GM12872 (cell line): ENCODE results near the gene PDE12.

Experiments
- TF ChIP-seq, protein P1 (sequence below): IDR thresholded peaks from 3 replicates; pipeline ENCODE4 v1.5.1; 2011; ENCODE audit warnings: low read depth, mild to moderate bottlenecking, low read length, moderate library complexity; ENCODE audit not compliant: insufficient read depth

PDE12 gene

DNA sequence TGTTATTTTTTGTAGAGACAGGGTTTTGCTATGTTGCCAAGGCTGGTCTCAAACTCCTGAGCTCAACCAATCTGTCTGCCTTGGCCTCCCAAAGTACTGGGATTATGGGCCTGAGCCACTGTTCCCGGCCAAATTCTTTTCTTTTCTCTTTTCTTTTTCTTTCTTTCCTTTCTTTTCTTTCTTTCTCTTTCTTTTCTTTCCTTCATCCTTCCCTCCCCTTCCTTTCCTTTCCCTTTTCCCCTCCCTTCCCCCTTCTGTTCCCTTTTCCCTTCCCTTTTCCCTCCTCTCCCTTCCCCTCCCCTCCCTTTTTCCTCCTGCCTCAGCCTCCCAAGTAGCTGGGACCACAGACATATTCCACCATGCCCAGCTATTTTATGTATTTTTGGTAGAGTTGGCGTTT lies 44.1 kb downstream of the PDE12 start:
- TF ChIP-seq, protein P1, sequence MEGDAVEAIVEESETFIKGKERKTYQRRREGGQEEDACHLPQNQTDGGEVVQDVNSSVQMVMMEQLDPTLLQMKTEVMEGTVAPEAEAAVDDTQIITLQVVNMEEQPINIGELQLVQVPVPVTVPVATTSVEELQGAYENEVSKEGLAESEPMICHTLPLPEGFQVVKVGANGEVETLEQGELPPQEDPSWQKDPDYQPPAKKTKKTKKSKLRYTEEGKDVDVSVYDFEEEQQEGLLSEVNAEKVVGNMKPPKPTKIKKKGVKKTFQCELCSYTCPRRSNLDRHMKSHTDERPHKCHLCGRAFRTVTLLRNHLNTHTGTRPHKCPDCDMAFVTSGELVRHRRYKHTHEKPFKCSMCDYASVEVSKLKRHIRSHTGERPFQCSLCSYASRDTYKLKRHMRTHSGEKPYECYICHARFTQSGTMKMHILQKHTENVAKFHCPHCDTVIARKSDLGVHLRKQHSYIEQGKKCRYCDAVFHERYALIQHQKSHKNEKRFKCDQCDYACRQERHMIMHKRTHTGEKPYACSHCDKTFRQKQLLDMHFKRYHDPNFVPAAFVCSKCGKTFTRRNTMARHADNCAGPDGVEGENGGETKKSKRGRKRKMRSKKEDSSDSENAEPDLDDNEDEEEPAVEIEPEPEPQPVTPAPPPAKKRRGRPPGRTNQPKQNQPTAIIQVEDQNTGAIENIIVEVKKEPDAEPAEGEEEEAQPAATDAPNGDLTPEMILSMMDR, result no peak

DNA sequence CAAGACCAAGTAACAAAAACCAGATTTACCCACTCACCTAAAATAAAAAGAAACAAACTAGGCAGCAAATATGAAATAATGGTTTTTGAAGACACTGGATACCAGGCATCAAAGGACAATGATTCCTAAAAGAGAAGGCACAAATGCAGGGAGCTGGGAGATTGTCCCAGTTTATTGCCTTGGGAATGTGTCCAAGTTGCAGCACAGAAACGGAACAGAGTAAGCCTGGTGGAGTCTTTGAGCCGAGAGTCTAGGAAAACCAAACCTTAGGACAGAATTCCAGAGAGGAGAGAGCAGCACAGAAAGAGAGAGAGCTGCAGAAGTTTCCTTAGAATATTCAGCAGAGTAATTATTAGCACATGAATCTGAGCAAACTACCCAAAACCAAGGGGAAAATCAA lies 48.9 kb downstream of the PDE12 start:
- TF ChIP-seq, protein P1, result no peak

DNA sequence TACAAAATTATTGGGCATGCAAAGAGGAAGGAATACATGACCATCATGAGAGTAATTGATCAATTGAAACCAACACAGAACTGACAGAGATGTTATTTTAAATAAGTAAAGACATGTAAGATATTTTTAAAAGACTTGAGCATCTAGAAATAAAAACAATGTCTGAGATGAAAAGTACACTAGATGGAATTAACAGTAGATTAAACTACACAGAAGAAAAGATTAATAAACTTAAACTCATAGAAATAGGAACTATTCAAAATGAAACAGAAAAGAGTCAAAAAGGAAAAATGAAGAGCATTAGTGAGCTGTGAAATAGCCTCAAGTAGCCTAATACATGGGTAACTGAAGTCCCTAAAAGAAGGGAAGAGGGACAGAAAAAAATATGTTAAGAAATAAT lies 49.6 kb downstream of the PDE12 start:
- TF ChIP-seq, protein P1, result no peak

DNA sequence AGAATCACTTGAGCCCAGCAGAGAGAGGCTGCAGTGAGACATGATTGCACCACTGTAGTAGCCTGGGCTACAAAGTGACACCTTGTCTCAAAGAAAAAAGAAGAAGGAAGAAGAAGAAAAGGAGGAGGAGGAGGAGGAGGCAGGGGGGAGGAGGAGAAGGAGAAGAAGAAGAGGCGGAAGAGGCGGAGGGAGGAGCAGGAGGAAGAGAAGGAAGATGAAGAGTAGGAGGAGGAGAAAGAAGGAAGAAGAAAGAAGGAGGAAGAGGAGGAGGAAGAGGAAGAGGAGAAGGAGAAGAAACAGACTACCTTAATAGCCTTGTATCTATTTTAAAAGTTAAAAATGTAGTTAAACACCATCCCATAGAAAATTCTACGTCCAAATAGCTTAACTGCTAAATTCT lies 60.2 kb downstream of the PDE12 start:
- TF ChIP-seq, protein P1, result no peak
